ENCODE data around the gene KCNH3. TPM values are rescaled to one million over a fixed set of nuclear protein-coding genes. Genes with fewer than 3 reads are reported as not detected.

The KCNH3 gene, protein sequence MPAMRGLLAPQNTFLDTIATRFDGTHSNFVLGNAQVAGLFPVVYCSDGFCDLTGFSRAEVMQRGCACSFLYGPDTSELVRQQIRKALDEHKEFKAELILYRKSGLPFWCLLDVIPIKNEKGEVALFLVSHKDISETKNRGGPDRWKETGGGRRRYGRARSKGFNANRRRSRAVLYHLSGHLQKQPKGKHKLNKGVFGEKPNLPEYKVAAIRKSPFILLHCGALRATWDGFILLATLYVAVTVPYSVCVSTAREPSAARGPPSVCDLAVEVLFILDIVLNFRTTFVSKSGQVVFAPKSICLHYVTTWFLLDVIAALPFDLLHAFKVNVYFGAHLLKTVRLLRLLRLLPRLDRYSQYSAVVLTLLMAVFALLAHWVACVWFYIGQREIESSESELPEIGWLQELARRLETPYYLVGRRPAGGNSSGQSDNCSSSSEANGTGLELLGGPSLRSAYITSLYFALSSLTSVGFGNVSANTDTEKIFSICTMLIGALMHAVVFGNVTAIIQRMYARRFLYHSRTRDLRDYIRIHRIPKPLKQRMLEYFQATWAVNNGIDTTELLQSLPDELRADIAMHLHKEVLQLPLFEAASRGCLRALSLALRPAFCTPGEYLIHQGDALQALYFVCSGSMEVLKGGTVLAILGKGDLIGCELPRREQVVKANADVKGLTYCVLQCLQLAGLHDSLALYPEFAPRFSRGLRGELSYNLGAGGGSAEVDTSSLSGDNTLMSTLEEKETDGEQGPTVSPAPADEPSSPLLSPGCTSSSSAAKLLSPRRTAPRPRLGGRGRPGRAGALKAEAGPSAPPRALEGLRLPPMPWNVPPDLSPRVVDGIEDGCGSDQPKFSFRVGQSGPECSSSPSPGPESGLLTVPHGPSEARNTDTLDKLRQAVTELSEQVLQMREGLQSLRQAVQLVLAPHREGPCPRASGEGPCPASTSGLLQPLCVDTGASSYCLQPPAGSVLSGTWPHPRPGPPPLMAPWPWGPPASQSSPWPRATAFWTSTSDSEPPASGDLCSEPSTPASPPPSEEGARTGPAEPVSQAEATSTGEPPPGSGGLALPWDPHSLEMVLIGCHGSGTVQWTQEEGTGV
- total RNA-seq, result under 0.01 and 0.28 TPM in 2 replicates

DNA sequence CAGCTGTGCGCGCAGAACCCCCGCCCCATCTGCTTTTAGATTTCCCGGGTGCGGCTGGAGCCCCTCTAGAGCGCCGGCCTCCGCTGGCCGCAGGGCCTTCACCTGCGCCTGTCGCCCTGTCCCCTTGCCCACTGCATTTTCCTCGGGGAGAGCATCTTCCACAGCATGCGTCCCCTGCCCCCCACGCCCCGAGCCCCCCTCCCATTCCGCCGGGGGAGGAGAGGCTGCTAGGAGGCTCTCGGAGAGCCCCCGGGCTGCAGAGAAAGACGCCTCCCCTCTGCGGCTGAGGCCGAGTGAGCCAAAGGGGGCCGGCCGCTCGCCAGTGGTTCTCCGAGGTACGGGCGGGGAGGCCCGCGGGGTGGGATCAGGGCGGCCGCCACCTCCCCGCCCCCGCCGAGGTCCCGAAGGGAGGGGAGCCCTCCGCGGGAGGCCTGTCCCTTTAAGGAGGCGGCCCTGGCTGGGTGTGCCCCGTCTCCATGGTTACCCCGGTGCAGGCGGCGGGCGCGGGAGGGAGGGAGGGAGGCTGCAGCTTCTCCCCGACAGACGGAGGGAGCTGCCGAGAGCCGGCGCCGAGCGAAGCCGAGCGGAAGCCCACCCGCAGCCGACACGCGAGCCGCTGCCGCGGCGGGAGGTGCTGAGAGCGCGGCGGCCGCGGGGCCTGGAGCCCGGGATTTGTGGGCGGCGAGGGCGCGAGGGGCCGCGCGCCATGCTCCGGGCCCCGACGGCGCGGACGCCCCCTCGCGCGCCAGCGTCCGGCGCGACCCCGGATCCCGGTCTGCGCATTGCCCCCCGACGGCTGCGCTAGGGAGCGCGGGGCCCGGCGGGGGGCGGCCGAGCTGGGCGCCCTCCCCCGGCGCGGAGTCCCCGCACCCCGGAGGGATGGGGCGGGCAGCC lies at the start of gene KCNH3:
Gene KCNH3, plus strand, starts transcription at position 521 of the 894 bp plus-strand sequence. CDS start 387 bp downstream, outside the sequence.

DNA sequence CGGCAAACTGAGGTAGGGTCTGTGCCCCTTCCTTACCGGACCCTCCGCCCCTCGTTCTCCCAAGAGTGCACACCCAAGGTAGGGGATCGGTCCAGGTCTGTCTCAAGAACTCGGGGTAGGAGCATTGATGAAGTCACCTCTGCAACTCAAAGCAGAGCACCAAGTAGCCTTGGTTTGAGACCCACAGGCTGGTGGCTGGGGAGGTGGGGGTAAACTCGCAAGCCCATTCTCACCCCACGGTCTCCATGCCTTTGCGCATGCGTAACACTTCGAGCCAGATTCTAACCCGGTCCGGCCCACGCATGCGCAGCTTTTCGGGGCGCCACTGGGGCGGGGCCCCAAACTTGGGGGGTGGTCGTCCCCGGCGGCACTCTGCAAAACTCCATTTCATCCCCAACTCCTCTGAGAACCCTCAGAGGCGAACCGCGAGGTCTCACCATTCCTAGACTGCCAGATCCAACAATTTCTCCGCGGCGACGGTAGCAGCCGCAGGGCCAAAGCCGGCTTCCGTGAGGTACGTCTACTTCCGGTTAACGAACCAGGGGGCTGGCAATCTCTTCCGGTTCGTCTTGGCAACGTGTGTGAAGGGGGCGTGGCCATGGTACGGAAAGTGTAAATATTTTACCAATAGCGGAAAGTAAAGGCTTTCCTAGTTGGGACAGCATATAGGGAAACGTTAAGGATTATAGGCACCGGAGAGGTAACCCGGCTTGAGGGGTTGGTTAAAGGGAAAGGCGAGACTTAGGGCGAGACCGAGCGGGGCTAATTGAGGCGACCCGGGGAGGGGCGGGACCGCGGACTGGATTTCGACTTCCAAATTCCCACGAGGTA lies 29.0 kb downstream of the KCNH3 start, which contains the start of gene MCRS1:
Gene MCRS1, minus strand, starts transcription at position 532 of the 831 bp plus-strand sequence. CDS start 1,411 bp downstream, outside the sequence.

DNA sequence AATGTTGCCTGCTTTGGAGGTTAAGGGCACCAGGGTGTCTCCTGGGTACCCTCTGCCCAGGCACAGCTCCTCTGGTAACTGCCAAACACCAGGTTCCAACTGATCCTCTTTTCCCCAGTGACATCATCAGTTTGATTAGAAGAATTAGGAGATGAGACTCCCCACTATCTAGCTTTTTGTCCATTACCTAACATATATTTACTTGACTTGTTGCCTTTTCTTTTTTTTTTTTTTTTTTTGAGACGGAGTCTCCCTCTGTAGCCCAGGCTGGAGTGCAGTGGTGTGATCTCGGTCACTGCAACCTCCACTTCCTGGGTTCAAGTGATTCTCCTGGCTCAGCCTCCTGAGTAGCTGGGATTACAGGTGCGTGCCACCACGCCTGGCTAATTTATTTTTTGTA lies 66.7 kb downstream of the KCNH3 start, which contains the start of gene FAM186B:
Gene FAM186B, minus strand, starts transcription at position 101 of the 400 bp plus-strand sequence. CDS start 162 bp downstream, outside the sequence.

Other genes with a start within 250 kb of the KCNH3 start
- gene PRPH, start 243.9 kb upstream of the KCNH3 start, total RNA-seq, result under 0.01 and 0.85 TPM in 2 replicates
- 1.1 and 9.4 TPM in 2 replicates for gene TROAP, start 215.8 kb upstream of the KCNH3 start, total RNA-seq
- 0.28 and 0.38 TPM in 2 replicates for gene C1QL4, start 201.8 kb upstream of the KCNH3 start, total RNA-seq
- gene DNAJC22, start 192.1 kb upstream of the KCNH3 start, total RNA-seq, result 1.7 and 2.5 TPM in 2 replicates
- gene SPATS2, start 171.6 kb upstream of the KCNH3 start, total RNA-seq, result 27.3 and 28.8 TPM in 2 replicates
- 30.2 and 61.3 TPM in 2 replicates for gene MCRS1, start 29.1 kb downstream of the KCNH3 start, total RNA-seq
- 0.19 and 0.28 TPM in 2 replicates for gene FAM186B, start 66.6 kb downstream of the KCNH3 start, total RNA-seq
- 8.4 and 10.4 TPM in 2 replicates for gene PRPF40B, start 84.5 kb downstream of the KCNH3 start, total RNA-seq
- 33.5 and 48.5 TPM in 2 replicates for gene FMNL3, start 168.4 kb downstream of the KCNH3 start, total RNA-seq
- gene TMBIM6, start 202.5 kb downstream of the KCNH3 start, total RNA-seq, result 353 and 437 TPM in 2 replicates